GM12878 (cell line): Measurements from ENCODE around the gene TNNT1. TPM values are rescaled to one million over a fixed set of nuclear protein-coding genes. Genes with fewer than 3 reads are reported as not detected.

Experiments used
- ATAC-seq: fragments of 200-7000 bp; cut with Tn5 transposase; 3 replicates; pipeline ENCODE4 v1.9.1; 2020; ENCODE audit warnings: mild to moderate bottlenecking, moderate library complexity
- BruUV-seq: library from RNA; stranded (reverse); fragments of 400-500 nt; replicated peaks from 2 replicates; lab custom pipeline; 2021; lab: Mats Ljungman, UMichigan
- CTCF ChIA-PET: fragments of 300-600 bp; sonication (Branson Sonifier 250); formaldehyde crosslinking; extraction: SDS; loops from one replicate; lab custom pipeline; 2021; ENCODE audit warnings: inconsistent platforms; lab: Yijun Ruan, JAX
- POLR2A ChIA-PET: fragments of 350-600 bp; formaldehyde crosslinking; extraction: SDS; loops from one replicate; lab custom pipeline; 2021; ENCODE audit warnings: inconsistent platforms; lab: Charles Lee
- RAD21 ChIA-PET: fragments of 300-600 bp; sonication (Branson Sonifier 250); formaldehyde crosslinking; loops from one replicate; lab custom pipeline; 2023; ENCODE audit warnings: antibody characterized with exemption; ENCODE audit not compliant: unreplicated experiment; lab: Charles Lee
- SMC1A ChIA-PET: fragments of 300-600 bp; sonication (Branson Sonifier 250); formaldehyde crosslinking; loops from one replicate; lab custom pipeline; 2023; ENCODE audit not compliant: unreplicated experiment, uncharacterized antibody; lab: Charles Lee
- DNase-seq: peaks from one replicate; pipeline ENCODE4 v3.0.0-alpha.2; 2011; ENCODE audit warnings: low read depth, low spot score
- FAIRE-seq: peaks from 3 replicates; lab custom pipeline; 2011; peaks lifted over from hg19 to GRCh38; lab: Jason Lieb, UNC
- H2AFZ ChIP-seq: 2 replicates; pipeline ENCODE4 v1.6.0; 2011; ENCODE audit warnings: low read depth, low read length, control low read depth; ENCODE audit not compliant: control insufficient read depth
- H3K27ac ChIP-seq: 2 replicates; pipeline ENCODE4 v1.5.1; 2011; ENCODE audit warnings: control low read depth; ENCODE audit not compliant: control insufficient read depth, insufficient read depth
- H3K27me3 ChIP-seq, 2 experiments: replicated peaks in 1 of 2; 2 replicates each; pipeline versions ENCODE4 v1.6.0 to v1.6.1; 2011; ENCODE audit warnings: low read length in 1 of 2; ENCODE audit not compliant: control insufficient read depth in 2 of 2, insufficient read depth in 2 of 2
- H3K36me3 ChIP-seq, 2 experiments: 2 replicates each; pipeline ENCODE4 v1.5.1; 2011; ENCODE audit warnings: low read length in 1 of 2; ENCODE audit not compliant: control insufficient read depth in 2 of 2, insufficient read depth in 2 of 2
- H3K4me1 ChIP-seq: 2 replicates; pipeline ENCODE4 v1.6.1; 2011; ENCODE audit warnings: mild to moderate bottlenecking, low read length, moderate library complexity, mixed read lengths; ENCODE audit not compliant: control insufficient read depth, insufficient read depth
- H3K4me2 ChIP-seq: 2 replicates; pipeline ENCODE4 v1.6.0; 2011; ENCODE audit warnings: control low read depth; ENCODE audit not compliant: control insufficient read depth, insufficient read depth
- H3K4me3 ChIP-seq: fragments of 200-600 bp; sonication (generic); 2 replicates; pipeline ENCODE4 v1.5.1; 2016
- H3K79me2 ChIP-seq: 2 replicates; pipeline ENCODE4 v1.6.0; 2011; ENCODE audit warnings: low read length; ENCODE audit not compliant: control insufficient read depth, insufficient read depth
- H3K9ac ChIP-seq: 2 replicates; pipeline ENCODE4 v1.8.0; 2011; ENCODE audit warnings: low read length, control low read depth, mixed read lengths; ENCODE audit not compliant: control insufficient read depth, insufficient read depth
- H3K9me3 ChIP-seq: replicated peaks from 3 replicates; pipeline ENCODE4 v1.5.1; 2011; ENCODE audit warnings: mild to moderate bottlenecking, low read length; ENCODE audit not compliant: control insufficient read depth, insufficient read depth
- H4K20me1 ChIP-seq: 2 replicates; pipeline ENCODE4 v1.6.0; 2011; ENCODE audit not compliant: control insufficient read depth, insufficient read depth
- BACH1 ChIP-seq: fragments of 450-650 bp; IDR thresholded peaks from 2 replicates; pipeline ENCODE4 v1.6.1; 2017; ENCODE audit warnings: mild to moderate bottlenecking, borderline replicate concordance
- CREB1 ChIP-seq: IDR thresholded peaks from 2 replicates; pipeline ENCODE4 v1.6.1; 2012; ENCODE audit warnings: low read depth, mild to moderate bottlenecking, inconsistent platforms
- RAD21 ChIP-seq: IDR thresholded peaks from 2 replicates; pipeline ENCODE4 v1.6.1; 2011; ENCODE audit warnings: mild to moderate bottlenecking, low read depth, low read length, moderate library complexity; ENCODE audit not compliant: insufficient read depth
- SMC3 ChIP-seq: IDR thresholded peaks from 2 replicates; pipeline ENCODE4 v1.6.1; 2011; ENCODE audit warnings: low read length, improper control_type of control experiment, borderline replicate concordance
- WGBS: methylation state at CpG from one replicate; pipeline ENCODE4 v1.1.6; 2016; ENCODE audit warnings: low lambda C conversion rate; ENCODE audit not compliant: insufficient replicate concordance, insufficient coverage; ENCODE audit errors: missing lambda C conversion rate; 5-methylcytosine and 5-hydroxymethylcytosine counted together
- in situ Hi-C: fragments of 300-500 bp; cut with MboI; formaldehyde crosslinking; loops from 9 replicates; pipeline ENCODE4 v1.14.3; 2018; ENCODE audit warnings: mixed read lengths
- intact Hi-C: fragments of 100-400 bp; cut with micrococcal nuclease; formaldehyde crosslinking; loops from one replicate; pipeline ENCODE4 v1.14.2; 2022; ENCODE audit not compliant: unreplicated experiment
- polyA plus RNA-seq, 11 experiments: library from polyadenylated mRNA; depleted of rRNA in 4 of 11; unstranded in 6 of 11; stranded (reverse) in 5 of 11; fragments of >200 nt; fragmentation: Nextera tagmentation in 4 of 11; fragmentation: Illumina TruSeq in 1 of 11; extraction: Ambion mirVana in 4 of 11; extraction: Trizol in 1 of 11; gene quantifications; 1 replicate in 1 of 11; 2 replicates in 10 of 11; pipeline versions ENCODE4 v1.2.1 to v1.2.3, GENCODE V29; 2011 to 2016; ENCODE audit warnings: inconsistent platforms in 2 of 11, missing spikeins in 2 of 11, low read depth in 1 of 11
- total RNA-seq, 4 experiments: library from RNA; depleted of rRNA in 3 of 4; stranded (reverse); fragments of >200 nt in 3 of 4; fragmentation: Illumina TruSeq in 1 of 4; extraction: Trizol in 1 of 4; gene quantifications; 2 replicates each; pipeline versions ENCODE4 v1.2.1 to v1.2.3, GENCODE V29; 2013 to 2021
- TF ChIP-seq, protein P1 (sequence below): IDR thresholded peaks from 2 replicates; pipeline ENCODE4 v1.6.1; 2012; ENCODE audit warnings: low read depth, low read length, improper control_type of control experiment
- TF ChIP-seq, protein P2 (sequence below), 3 experiments: IDR thresholded peaks in 2 of 3; conservative IDR thresholded peaks in 1 of 3; 2 replicates each; pipeline ENCODE4 v1.5.1; 2011; ENCODE audit warnings: low read depth in 3 of 3, low read length in 3 of 3, mild to moderate bottlenecking in 3 of 3, control low read depth in 2 of 3, moderate library complexity in 2 of 3, inconsistent platforms in 1 of 3, mixed read lengths in 1 of 3; ENCODE audit not compliant: control insufficient read depth in 2 of 3, insufficient read depth in 1 of 3; ENCODE audit errors: extremely low read depth in 1 of 3

Gene TNNT1
- total and polyA plus RNA-seq, 10 of the 15 experiments (the other 5 are each of a cell fraction or from before 2014, with no cell fraction given): 0.26 to 0.62 (median 0.37) TPM; not detected in 7

DNA sequence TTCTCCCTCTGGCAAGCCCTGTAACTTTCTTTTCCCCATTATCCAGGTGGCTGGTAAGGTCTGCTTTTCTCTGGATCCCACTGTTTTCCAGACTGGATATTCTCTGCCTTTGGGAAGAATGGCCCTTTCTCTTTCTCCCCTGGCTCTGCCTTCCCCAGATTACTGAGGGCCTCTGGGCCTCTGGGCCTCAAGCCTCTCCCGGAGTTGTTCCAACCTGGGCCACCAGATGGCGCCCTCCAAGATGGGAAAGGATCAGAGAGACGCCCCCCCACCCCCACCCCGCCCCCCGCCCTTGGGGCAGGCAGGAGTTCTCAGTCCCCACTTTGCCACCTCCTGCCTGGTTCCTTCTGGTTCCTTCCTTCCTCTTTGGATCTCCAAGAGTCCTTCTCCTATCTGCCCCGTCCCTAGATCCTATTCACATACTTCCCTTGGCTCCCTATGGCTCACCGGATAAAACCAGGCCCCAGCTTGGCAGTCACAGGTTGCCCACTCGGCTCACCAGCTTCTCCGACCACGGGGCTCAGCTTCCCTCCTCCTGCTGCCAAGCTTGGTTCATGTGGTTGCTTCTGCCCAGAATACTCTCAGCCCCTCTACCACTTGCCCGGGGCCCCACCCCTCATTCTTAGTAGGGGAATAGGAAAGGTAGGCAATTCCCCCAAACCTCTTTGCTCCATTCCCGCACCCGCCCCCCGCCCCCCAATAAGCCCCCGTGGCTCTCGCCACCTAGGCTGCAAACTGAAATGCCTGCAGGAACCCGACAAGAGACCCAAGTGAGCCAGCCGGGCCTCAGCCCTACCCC, 60.3 kb downstream of the TNNT1 start:
- TF ChIP-seq RAD21 (peak; percentile 50), CREB1 (no peak), BACH1 (no peak), SMC3 (peak; percentile 41; the same call in 1 of the 2 replicates)
- TF ChIP-seq, protein P1, sequence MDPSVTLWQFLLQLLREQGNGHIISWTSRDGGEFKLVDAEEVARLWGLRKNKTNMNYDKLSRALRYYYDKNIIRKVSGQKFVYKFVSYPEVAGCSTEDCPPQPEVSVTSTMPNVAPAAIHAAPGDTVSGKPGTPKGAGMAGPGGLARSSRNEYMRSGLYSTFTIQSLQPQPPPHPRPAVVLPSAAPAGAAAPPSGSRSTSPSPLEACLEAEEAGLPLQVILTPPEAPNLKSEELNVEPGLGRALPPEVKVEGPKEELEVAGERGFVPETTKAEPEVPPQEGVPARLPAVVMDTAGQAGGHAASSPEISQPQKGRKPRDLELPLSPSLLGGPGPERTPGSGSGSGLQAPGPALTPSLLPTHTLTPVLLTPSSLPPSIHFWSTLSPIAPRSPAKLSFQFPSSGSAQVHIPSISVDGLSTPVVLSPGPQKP: no peak
- TF ChIP-seq, protein P2, sequence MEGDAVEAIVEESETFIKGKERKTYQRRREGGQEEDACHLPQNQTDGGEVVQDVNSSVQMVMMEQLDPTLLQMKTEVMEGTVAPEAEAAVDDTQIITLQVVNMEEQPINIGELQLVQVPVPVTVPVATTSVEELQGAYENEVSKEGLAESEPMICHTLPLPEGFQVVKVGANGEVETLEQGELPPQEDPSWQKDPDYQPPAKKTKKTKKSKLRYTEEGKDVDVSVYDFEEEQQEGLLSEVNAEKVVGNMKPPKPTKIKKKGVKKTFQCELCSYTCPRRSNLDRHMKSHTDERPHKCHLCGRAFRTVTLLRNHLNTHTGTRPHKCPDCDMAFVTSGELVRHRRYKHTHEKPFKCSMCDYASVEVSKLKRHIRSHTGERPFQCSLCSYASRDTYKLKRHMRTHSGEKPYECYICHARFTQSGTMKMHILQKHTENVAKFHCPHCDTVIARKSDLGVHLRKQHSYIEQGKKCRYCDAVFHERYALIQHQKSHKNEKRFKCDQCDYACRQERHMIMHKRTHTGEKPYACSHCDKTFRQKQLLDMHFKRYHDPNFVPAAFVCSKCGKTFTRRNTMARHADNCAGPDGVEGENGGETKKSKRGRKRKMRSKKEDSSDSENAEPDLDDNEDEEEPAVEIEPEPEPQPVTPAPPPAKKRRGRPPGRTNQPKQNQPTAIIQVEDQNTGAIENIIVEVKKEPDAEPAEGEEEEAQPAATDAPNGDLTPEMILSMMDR (IDR thresholded peaks at IDR 0.05 in 2 of 3, conservative IDR thresholded peaks at IDR 0.05 in 1 of 3; ENCODE audit: control insufficient read depth in 2 of 3, extremely low read depth in 1 of 3, insufficient read depth in 1 of 3, low read depth in 3 of 3, low read length in 3 of 3): peak; percentile 48 to 76 (median 54)
- no peak overlapping the region for H2AFZ ChIP-seq
- H3K4me3 ChIP-seq: no peak overlapping the region
- no peak overlapping the region for H3K9ac ChIP-seq
- DNase-seq (no peak), ATAC-seq (peak; percentile 81), FAIRE-seq (peak; percentile 13)
- no peaks in the 10 kb centered on the region for H3K79me2 ChIP-seq
- SMC1A ChIA-PET: interaction anchor here (0.6 to 1.3 kb wide), 3 partner anchors 367 to 603 kb away, joined by 3 read pairs; no protein-coding TSS in a partner anchor
- BruUV-seq: no TSS peak
- POLR2A ChIA-PET: no interaction called here
- H3K27me3 ChIP-seq: peaks cover 0 to 7% of the 10 kb centered on the region in 2 experiments; a peak in 2 of 4 replicates
- in situ Hi-C loops: no loop called here
- H3K36me3 ChIP-seq: no peaks in the 10 kb centered on the region; a peak in 2 of 4 replicates
- H3K9me3 ChIP-seq: no peaks in the 10 kb centered on the region
- H3K27ac ChIP-seq: no peak overlapping the region
- intact Hi-C loops: no loop called here
- 34% methylated on average over 14 of the region's 18 CpGs for WGBS
- H4K20me1 ChIP-seq: no peaks in the 10 kb centered on the region
- RAD21 ChIA-PET: interaction anchor here (0.6 to 2.3 kb wide), 4 partner anchors 10 to 435 kb away, joined by 3 to 14 read pairs (median 3); no protein-coding TSS in a partner anchor
- H3K4me1 ChIP-seq: 0 out of 2 replicates have a peak, but pooled peaks cover 3% of the 10 kb centered on the region
- CTCF ChIA-PET: interaction anchor here (0.6 to 3.2 kb wide), 23 partner anchors 8 to 718 kb away, joined by 3 to 18 read pairs (median 4); partner anchors contain the start of gene RDH13
- no peak overlapping the region for H3K4me2 ChIP-seq
